Nephron progenitor cell (in vitro differentiated cells): ENCODE measurements around the gene LDB1.

ENCODE experiments used
- DNase-seq: peaks from one replicate; pipeline ENCODE4 v3.0.0; 2021
- H3K27ac Mint-ChIP-seq: 2 replicates; pipeline ENCODE4 v1.8.0; 2021; ENCODE audit warnings: mild to moderate bottlenecking, moderate library complexity, mixed read lengths
- H3K27me3 Mint-ChIP-seq: 2 replicates; pipeline ENCODE4 v1.8.0; 2021; ENCODE audit warnings: mild to moderate bottlenecking, low read depth, mixed read lengths; ENCODE audit not compliant: poor library complexity
- H3K36me3 Mint-ChIP-seq: 2 replicates; pipeline ENCODE4 v1.8.0; 2021; ENCODE audit warnings: low read depth, mixed read lengths
- H3K4me1 Mint-ChIP-seq: 2 replicates; pipeline ENCODE4 v1.8.0; 2021; ENCODE audit warnings: mixed read lengths
- H3K4me3 Mint-ChIP-seq: 2 replicates; pipeline ENCODE4 v1.8.0; 2021; ENCODE audit warnings: mild to moderate bottlenecking, moderate library complexity, mixed read lengths
- H3K9me3 Mint-ChIP-seq: 2 replicates; pipeline ENCODE4 v1.8.0; 2021; ENCODE audit warnings: mild to moderate bottlenecking, moderate library complexity, mixed read lengths
- TF ChIP-seq, protein P1 (sequence below): fragments of 200-600 bp; sonication (generic); IDR thresholded peaks from 2 replicates; pipeline ENCODE4 v1.5.0; 2021; ENCODE audit warnings: antibody characterized with exemption

The LDB1 gene, protein sequence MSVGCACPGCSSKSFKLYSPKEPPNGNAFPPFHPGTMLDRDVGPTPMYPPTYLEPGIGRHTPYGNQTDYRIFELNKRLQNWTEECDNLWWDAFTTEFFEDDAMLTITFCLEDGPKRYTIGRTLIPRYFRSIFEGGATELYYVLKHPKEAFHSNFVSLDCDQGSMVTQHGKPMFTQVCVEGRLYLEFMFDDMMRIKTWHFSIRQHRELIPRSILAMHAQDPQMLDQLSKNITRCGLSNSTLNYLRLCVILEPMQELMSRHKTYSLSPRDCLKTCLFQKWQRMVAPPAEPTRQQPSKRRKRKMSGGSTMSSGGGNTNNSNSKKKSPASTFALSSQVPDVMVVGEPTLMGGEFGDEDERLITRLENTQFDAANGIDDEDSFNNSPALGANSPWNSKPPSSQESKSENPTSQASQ

DNA sequence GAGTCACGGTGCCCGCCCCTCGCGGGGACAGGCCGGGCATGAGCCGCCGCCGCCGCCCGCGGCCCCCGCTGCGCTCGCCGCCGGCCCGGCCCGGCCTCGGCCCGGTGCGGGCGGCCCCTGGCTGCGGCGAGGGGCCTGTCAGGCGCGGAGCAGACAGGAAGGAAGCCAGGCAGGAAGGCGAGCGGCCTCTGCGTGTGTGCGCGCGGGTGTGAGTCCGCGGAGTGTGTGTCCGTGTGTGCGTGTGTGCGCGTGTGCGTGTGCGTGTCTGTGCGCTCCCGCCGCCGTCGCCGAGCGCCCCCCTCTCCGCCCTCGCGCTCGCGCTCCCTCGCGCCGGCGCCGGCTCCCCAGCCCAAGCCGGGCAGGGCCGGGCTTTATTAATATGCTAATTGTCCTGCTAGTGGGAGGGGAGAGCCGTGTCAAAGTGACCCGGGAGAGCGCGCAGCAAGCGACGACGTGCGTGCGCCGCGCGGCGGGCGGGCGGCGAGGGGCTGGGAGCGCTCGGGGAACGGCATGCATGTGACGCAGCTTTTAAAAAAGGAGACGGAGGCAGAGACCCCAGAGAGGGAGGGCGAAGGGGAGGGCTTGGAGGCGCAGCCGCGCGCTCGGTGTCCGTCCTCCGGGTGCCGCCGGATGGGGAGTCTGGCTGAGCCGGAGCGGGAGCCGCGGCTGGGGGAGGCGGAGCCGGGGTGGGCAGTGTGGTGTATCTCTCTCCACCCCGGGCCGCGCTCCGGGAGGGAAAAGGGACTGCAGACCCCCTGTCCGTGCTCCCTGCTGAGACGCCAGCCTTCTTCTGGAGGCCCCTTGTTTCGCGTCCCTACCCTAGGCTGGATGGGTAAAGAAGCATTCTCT, at the start of gene LDB1:
LDB1 (minus strand) TSS at position 227 of the 849 bp plus-strand sequence. CDS start 258 bp downstream, outside the sequence.
- Mint-ChIP-seq H3K9me3 (no peaks in the 10 kb centered on the region), H3K4me1 (peaks cover 67% of the 10 kb centered on the region), H3K4me3 (peak within 1 kb of the TSS; percentile 91), H3K36me3 (no peaks in the 10 kb centered on the region), H3K27me3 (no peaks in the 10 kb centered on the region), H3K27ac (peak within 1 kb of the TSS; percentile 99)
- DNase-seq = peak; percentile 80
- TF ChIP-seq, protein P1, sequence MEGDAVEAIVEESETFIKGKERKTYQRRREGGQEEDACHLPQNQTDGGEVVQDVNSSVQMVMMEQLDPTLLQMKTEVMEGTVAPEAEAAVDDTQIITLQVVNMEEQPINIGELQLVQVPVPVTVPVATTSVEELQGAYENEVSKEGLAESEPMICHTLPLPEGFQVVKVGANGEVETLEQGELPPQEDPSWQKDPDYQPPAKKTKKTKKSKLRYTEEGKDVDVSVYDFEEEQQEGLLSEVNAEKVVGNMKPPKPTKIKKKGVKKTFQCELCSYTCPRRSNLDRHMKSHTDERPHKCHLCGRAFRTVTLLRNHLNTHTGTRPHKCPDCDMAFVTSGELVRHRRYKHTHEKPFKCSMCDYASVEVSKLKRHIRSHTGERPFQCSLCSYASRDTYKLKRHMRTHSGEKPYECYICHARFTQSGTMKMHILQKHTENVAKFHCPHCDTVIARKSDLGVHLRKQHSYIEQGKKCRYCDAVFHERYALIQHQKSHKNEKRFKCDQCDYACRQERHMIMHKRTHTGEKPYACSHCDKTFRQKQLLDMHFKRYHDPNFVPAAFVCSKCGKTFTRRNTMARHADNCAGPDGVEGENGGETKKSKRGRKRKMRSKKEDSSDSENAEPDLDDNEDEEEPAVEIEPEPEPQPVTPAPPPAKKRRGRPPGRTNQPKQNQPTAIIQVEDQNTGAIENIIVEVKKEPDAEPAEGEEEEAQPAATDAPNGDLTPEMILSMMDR = no peak

DNA sequence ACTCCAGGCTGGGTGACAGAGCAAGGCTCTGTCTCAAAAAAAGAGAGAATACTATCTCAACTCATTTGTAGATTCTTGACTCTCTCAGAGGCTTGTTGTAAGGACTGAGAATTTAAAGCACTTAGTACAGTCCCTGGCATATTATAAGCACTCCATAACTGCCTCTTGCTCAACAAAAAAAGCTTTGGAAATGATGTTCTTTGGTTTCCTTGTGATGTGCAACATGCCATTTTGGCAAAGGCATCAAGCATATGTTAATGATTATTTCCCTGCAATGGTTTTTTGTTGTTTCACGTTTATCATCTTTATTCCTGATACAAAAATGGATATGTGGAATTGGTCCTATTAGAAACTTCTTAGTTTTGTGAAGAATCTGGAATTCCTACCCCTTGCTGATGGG, 47.7 kb upstream of the LDB1 start:
- H3K36me3 Mint-ChIP-seq = peaks cover 7% of the 10 kb centered on the region
- H3K9me3 Mint-ChIP-seq = no peaks in the 10 kb centered on the region
- H3K4me1 Mint-ChIP-seq = peaks cover 11% of the 10 kb centered on the region
- H3K27me3 Mint-ChIP-seq = peaks cover 16% of the 10 kb centered on the region
- TF ChIP-seq, protein P1 = no peak
- H3K4me3 Mint-ChIP-seq = no peak overlapping the region
- DNase-seq = no peak
- no peak overlapping the region for H3K27ac Mint-ChIP-seq

DNA sequence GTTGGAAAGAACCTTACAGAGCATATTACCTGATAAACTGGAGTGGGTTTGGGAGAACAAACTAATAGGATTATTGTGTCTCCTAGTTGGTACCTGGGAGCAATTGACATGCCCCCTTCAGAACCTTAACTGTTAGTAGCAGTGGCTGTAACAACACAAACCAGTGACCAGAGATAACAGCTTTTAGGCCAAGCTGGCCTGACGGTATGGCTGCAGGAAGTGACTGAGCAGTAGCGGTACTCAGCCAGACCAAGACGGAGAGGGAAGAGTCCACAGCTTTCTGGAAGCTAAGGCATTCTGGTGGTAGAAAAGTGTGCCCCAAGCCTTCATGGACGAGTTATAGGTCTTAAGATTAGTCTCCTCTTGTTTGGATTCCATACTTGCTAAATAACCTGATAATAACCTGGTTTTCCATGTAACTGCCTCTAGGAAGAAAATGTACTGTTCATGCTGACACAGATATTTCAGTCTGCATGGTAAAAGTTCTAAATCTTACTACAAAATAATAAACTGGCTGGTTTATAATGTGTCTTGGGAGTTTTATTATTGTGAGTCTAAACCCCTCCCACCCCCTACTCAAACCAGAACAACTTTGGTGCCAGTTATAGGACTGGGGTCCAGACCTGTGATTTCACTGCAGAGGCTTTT, 43.3 kb upstream of the LDB1 start:
- TF ChIP-seq, protein P1 = no peak
- Mint-ChIP-seq H3K4me1 (no peaks in the 10 kb centered on the region), H3K27ac (peak overlapping the region; percentile 51), H3K9me3 (no peaks in the 10 kb centered on the region), H3K4me3 (no peak overlapping the region), H3K36me3 (peaks cover 39% of the 10 kb centered on the region), H3K27me3 (peaks cover 7% of the 10 kb centered on the region)
- no peak for DNase-seq

DNA sequence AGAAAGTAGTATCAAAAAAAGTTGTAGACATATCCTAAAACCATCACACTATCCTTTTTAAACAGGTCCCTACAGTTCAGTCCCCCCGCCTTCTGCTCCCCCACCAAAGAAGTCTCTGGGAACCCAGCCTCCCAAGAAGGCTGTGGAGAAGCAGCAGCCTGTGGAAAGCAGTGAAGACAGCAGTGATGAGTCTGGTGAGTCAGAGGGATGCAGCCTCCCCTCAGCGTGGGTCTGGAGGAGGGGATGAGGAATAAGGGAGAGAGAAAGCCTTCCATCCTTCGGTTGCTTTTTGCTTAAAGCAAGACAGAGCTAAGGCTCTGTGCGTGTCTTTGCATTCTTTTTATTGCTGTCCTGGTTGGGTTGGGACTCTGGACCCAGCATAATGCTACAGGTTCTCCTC, 39.7 kb upstream of the LDB1 start:
- Mint-ChIP-seq H3K27ac (peak overlapping the region; percentile 83), H3K36me3 (peaks cover 68% of the 10 kb centered on the region), H3K27me3 (peaks cover 5% of the 10 kb centered on the region), H3K9me3 (no peaks in the 10 kb centered on the region), H3K4me1 (peaks cover 20% of the 10 kb centered on the region), H3K4me3 (no peak overlapping the region)
- no peak for DNase-seq
- TF ChIP-seq, protein P1 = no peak

DNA sequence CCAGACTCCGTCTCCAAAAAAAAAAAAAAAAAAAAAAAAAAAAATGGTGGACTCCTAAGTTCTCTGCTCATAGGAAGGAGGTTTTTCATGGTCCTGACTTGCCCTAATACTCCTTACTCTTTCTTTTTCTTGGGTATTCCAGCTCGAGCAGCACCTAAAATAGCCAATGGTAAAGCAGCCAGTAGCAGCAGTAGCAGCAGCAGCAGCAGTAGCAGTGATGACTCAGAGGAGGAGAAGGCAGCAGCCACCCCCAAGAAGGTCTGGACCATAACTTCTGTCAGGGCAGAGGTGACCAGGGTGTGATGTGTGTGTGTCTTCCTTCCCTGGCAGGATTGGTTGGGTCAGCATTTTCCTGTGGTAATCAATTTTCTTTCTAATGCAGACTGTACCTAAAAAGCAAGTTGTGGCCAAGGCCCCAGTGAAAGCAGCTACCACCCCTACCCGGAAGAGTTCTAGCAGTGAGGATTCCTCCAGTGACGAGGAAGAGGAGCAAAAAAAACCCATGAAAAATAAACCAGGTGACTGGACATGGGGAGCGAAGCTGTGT, 39.0 kb upstream of the LDB1 start:
- Mint-ChIP-seq H3K27me3 (peaks cover 5% of the 10 kb centered on the region), H3K4me1 (peaks cover 27% of the 10 kb centered on the region), H3K4me3 (no peak overlapping the region), H3K27ac (no peak overlapping the region), H3K36me3 (peaks cover 72% of the 10 kb centered on the region), H3K9me3 (no peaks in the 10 kb centered on the region)
- no peak for DNase-seq
- TF ChIP-seq, protein P1 = no peak
